Activated T-helper 9 cell treated with anti-CD3 and anti-CD28 coated beads, Interleukin-2, amount 50 U/mL, for 16 hours (primary cell): ENCODE results near the gene SNX9.

Experiments
- DNase-seq: peaks from one replicate; pipeline ENCODE4 v3.0.0-alpha.2; 2020; ENCODE audit warnings: low read depth

Gene SNX9

DNA sequence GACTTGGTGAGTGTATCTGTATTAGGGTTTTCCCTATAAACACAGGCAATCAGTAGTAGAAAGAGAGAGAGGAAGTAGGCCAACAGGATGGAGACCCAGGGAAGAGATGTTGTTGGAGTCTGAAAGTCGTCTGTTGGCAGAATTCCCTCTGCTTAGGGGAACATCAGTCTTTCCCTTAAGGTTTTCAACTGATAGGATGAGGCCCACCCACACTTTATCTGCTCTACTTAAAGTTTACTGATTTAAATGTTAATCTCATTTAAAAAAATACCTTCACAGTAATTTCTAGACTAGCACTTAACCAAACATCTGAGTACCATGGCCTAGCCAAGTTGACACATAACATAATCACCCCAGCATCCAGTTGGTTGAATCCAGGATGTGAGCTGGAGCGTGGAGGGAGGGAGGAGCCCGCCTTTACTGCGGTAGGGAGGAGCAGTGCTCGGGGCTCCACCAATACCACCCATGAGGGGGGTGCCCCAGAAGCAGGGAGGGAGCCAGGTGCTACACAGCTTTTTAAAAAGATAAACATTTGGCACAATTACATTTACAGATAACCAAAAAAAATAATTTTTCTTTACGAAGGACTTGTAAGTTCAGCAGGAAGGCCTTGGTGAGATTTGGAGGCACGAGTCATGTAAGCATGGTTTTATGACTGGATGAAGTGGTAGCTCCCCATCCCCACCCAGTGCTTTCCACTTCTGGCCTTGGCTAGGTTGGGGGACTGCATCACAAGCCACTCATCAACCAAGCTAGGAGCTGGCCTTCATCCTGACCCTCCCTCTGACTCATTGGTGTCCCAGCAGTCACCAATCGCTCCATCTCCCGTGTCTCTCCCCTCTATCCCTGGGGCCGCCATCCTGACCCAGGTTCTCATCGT is 18.4 kb upstream of the SNX9 start:
- DNase-seq: no peak

DNA sequence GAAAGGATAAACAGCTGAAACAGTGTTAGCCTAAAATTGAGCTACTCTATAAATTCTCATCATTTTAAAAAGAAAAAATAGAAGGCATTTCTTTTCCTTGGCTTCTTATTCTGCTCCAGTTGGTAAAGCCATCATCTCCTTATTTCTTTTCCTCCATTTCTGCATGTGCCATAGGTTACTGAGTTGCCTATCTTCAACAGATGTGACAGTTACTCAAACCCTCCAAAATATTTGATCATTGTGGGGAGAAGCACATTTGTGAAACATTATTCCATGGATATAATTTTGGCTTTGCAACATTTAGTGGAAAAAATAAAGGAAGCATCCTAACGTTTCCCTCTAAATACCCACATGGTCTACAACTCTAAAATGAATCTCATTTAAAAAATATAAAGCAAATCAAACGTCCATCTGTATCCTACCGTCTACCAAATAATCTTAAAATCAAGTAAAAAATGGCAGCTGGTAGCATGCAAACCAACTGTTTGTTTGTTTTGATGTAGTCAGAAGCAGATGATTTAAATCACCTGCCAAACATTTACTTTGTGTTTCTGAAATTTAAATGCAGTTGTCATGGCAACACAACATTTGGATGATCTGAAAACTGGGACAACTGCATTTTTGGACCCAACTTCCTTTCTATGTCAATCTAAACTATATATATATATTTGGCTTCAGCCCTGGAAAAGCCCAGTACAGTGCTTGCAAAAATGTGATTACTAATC is 16.8 kb upstream of the SNX9 start:
- no peak for DNase-seq

DNA sequence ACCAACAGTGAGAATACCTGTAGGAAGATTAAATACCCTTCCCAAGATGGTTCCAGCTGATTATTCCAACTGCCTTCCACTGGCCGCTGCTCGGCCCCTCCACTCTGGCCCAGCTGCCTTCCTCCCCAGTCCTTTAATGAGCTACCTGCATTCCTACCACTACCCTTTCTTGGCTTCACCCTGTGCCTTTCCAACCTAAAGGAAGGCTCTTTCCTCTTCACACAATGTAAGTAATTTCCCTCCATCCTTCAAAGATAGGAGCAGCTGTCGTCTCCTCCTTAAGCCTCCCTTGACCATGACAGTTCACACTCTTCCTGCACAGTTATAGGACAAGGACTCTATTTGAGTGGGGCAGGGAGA is 16.2 kb upstream of the SNX9 start:
- DNase-seq: no peak

GRCh38 chr6:157808405-157808950 is 14.6 kb upstream of the SNX9 start:
- DNase-seq: no peak

DNA sequence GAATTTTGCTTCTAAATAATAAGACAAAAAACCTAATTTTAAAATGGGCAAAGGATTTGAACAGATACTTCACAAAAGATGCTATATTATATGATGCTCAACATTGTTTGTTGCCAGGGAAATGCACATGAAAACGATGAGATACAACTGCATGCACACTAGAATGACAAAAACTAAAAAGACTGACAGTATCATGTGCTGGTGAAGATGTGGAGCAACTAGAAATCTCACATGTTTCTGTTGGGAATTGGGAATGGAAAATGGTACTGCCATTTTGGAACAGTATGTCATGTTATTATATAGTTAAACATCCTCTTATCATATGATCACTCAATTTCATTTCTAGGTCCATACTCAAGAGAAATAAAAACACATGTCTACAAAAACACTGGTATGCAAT is 13.4 kb upstream of the SNX9 start:
- no peak for DNase-seq

DNA sequence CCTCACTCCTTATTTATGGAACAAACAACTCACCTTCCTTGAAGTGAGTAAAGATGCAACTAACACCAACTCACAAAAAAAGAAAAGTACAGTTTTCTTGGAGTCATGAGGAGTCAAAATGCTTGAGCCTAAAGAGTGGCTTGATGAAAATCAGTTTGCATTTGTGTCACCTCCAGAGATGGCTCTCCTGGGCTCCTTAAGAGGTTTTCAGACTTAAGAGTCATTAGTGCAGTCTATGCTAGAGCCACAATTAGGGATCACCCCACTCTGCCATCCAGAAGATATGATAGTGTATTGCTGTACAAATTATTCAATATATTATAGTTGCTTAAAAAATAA is 11.9 kb upstream of the SNX9 start:
- no peak for DNase-seq

DNA sequence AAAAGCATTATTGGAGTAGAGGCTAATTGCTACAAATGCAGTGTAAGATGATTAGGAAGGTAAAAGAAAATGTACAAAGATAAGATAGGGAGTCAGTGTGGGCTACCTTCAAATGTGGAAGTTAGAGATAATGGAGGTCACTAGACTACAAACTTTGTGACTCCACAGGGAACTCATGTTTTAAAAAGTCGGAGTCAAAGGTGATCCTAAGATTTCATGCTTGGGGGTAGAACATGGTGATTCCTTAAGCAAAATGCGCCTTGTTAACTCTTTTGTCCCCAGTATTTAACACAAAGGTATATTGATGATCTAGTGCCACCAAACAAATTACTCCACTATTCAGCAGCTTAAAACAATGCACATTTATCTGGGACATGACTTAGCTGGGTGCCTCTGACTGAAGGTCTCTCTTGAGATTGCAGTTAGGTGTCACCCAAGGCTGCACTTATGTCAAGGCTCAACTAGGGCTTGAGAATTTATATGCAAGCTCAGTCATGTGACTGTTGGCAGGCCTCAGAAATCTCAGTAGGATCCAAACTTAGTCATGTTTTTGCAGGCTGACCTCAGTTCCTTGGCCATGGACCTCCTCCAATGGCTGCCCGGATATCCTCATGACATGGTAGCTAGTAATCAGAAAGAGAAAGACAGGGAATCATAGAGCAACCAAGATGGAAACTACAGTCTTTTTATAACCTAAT is 11.4 kb upstream of the SNX9 start:
- DNase-seq: no peak

GRCh38 chr6:157812425-157813171 is 10.4 kb upstream of the SNX9 start:
- DNase-seq: no peak

DNA sequence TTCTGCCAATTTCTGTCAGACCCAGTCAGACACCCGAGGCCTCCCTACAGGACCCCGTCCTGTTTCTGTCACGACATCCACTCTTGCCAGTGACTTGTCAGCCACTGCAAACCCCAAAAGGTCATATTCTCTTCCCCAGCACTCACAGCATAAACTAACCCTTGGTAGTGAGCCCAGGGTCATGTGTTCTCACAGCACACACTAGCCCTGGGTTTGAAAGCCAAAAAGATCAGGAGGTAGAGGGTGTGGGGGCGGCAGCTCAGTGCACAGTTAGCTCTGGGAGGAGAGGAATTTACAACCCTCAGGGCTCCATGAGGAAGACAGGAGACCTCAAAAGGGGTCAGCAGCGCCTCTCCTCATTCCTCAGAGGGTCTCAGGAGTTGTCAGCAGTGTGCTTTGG is 9.9 kb upstream of the SNX9 start:
- no peak for DNase-seq

DNA sequence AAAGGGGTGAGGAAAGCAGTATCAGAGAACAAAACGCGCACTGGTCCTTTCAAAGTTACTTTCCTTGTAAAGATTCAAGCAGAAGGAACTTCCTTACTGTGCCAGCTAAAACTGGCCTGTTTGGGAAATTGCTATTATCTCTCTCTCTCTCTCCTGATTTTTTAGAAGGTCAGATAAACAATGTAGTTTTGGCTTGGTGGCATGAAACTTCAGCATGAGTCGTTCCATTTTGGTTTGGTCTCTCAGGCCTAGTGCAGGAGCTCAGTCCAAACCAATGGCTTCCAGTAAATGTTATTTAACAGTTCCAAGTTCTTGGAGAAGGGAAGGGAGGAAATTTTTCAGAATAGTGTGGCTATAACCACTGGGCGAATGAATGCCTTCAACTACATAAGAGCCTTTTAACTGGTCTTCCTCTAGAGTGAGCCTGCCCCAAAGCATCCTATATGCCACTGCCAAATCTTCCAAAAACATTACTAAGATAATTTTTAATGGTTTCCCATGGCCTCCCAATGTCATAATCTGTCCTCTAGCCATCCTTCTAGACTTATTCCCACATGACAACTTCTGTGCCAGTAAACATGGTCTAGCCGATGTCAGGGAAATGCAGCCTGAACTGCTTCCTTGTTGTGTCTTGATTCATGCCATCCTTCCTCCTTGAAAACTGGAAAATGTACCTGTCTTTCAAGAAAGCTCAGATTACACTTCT is 9.1 kb upstream of the SNX9 start:
- DNase-seq: no peak

- no peak for DNase-seq
Observed at GRCh38 chr6:157814883-157815282, 8.2 kb upstream of the SNX9 start.

GRCh38 chr6:157821342-157822033 is 1.6 kb upstream of the SNX9 start:
- no peak for DNase-seq

DNA sequence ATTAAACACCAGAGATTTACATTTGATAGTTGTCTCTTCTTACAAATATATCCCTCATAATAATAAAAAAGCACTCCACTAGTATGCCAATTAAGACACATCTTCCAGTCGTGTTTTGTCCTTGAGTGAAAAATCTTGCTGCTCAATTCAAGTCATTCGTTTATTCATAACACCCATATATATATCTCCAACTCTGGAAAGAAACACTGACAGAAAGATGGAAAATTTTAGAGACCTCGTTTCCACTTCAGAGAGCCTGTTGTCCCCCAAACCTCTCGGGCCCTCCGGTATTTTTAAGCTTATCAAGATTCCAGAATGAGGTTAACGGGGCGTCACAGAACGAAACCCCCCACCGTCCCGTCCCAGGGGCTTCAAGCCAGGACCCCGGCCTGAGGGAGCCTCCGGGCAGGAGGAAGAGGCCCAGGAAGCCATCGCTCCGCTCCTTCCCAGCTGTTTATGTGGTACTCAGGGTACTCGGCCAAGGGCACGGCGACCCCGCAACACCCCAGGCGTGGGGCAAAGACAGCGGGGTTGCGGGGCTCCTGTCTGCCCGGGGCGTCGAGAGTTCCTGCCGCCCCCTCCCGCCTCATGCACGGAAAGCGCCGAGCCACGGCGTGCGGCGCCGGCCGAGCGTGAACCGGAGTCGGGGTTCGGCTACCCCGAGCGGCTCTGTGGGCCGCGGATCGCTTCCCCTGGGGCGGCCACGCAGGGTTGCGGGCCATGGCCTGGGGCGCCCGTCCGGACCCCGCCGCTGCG is 623 bp upstream of the SNX9 start:
- no peak for DNase-seq

DNA sequence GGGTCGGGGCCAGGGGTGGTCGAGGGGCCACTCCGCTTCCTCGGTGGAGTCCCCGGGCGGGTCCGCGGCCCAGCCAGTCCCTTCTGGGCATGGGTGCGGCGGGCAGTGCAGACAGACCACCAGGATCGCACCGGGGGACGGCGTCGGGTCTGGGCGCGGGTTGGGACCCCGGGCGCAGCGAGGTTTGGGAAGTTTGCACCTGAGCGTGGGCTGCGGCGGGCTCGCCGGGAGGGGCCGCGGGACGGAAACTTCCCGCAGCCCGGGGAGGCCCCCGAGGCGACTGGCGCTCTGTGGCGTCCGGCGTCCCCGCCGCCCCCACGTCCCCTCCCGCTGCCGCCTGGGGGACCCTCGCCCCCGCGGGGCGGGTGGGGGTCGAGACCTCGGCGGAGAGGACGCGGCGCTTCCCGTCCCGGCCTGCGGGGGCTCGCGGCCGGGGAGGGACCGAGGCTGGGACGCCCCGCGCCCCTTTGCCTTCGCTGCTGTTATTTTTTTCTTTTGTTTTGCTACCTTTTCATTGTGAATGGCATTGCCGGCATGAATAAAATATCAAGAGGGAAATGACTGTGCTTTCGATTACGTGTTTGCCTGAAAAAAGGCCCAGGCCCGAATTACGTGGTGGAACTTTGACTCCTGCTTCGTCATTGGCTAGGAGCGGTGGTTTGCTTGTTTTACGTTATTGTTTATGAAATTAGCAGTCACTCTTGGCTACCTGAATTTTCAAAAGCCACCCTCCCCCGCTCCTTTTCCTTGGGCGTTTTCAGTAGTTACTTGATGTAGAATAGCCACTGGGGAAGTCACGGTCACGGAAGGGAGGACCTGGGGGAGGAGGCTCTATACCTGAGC is 703 bp downstream of the SNX9 start:
- DNase-seq: peak; percentile 70

DNA sequence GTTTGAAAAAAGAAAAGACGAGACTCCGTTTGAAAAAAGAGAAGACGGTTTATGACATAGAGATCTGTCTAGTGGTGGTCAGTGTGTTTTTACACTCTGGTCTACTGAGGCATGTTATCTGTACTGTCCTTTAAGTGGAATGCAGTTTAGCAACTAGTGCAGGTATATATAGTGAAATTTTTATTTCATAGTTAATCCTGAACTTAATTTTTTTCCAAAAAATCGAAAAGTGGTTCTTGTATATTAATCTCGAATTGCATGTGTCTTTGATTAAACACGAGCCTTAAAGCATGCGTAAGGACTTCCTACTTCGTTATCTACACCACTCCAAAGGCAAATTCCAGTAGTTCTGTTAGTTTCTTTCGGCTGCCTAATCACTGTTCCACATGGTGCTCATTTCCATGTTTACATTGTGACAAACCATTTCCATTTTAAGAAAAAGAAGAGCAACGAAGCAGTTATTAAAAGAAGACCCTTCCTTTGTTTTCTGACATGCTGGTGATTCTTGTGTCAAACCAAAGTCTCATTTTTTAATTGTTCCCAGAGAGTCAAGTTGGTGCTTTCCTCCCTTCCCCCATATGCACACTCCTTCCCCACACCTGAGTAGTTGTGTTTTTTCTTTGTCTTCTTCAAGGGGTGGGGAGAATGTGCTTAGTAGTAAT is 2.3 kb downstream of the SNX9 start:
- no peak for DNase-seq

DNA sequence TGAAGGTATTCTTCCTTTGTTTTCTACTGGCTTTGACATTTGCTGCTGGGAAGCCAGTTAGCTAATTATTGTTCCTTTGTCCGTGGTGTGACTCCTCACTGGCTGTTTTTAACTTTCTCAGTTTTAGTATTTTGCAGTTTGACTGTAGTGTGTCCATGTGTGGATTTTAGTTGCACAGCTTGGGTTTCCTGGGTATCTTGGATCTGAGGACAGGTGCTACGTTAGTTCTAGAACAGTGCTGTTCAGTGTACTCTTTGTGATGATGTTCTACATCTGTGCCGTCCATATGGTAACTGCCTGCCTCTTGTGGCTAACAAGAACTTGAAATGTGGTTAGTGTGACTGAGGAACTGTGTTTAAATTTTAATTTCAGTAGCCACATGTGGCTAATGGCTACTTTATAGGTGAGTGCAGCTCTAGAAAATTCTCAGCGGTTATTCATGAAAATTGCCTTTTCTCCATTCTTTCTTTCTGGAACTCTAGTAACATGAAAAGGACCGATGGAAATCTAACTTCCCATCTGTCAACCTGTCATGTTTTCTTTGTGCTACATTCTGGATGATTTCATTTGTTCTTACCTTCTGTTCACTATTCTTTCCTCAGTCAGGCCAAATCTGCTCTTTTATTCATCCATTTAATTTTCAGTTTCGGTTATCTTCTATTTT is 7.4 kb downstream of the SNX9 start:
- no peak for DNase-seq

- DNase-seq: no peak
Observed at GRCh38 chr6:157831018-157831369, 7.9 kb downstream of the SNX9 start.
